Uterus (tissue), 2 donors: ENCODE measurements around the gene NLGN1.

Experiments used
- POLR2A ChIP-seq, 2 donors: fragments of 450-650 bp; IDR thresholded peaks; one replicate each; pipeline ENCODE4 v1.6.1; 2016; ENCODE audit warnings: antibody characterized with exemption in 2 of 2, mild to moderate bottlenecking in 1 of 2, moderate library complexity in 1 of 2
- TF ChIP-seq, protein P1 (sequence below), 4 experiments: fragments of 200-600 bp in 2 of 4; fragments of 450-650 bp in 2 of 4; sonication (generic) in 2 of 4; IDR thresholded peaks; one replicate each; pipeline ENCODE4 v1.5.1; 2016 to 2019; ENCODE audit warnings: antibody characterized with exemption in 4 of 4, mild to moderate bottlenecking in 2 of 4, moderate library complexity in 1 of 4

DNA sequence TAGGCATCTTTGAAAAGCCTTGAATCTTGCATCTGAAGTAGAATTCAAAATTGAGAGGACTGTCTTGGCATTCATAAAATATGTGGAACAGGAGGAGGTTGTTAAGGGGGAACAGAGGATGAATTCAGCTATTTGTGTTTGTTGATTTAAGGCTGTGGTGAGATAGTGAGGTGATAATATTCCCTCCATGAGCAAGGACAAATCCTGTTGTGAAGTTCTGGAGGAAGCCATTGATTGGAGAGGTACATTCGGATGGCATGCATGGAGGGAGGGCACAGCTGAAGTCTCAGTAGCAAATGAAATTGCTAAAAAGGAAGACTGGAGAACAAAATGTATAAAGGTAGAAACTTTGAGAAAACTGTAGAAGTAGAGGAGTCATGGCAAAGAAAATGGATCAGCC is 443.8 kb downstream of the NLGN1 start:
- TF ChIP-seq, protein P1, sequence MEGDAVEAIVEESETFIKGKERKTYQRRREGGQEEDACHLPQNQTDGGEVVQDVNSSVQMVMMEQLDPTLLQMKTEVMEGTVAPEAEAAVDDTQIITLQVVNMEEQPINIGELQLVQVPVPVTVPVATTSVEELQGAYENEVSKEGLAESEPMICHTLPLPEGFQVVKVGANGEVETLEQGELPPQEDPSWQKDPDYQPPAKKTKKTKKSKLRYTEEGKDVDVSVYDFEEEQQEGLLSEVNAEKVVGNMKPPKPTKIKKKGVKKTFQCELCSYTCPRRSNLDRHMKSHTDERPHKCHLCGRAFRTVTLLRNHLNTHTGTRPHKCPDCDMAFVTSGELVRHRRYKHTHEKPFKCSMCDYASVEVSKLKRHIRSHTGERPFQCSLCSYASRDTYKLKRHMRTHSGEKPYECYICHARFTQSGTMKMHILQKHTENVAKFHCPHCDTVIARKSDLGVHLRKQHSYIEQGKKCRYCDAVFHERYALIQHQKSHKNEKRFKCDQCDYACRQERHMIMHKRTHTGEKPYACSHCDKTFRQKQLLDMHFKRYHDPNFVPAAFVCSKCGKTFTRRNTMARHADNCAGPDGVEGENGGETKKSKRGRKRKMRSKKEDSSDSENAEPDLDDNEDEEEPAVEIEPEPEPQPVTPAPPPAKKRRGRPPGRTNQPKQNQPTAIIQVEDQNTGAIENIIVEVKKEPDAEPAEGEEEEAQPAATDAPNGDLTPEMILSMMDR (IDR thresholded peaks at IDR 0.05), result no peak
- TF ChIP-seq POLR2A (IDR thresholded peaks at IDR 0.05), result no peak
